NCI-H1436 (cell line): ENCODE results near the gene DOC2A.
"Not testable (repeated sequence)": the region's sequence is repeated elsewhere in the genome, so short reads cannot be mapped to it uniquely, and the experiment has no call there.

ENCODE experiments used
- DNase-seq: peaks from one replicate; lab custom pipeline; 2025; lab: John Stamatoyannopoulos, UW

Gene DOC2A

GRCh38 chr16:29973384-29974246 lies 37.2 kb downstream of the DOC2A start, which contains the start of gene TAOK2:
Gene TAOK2 (plus strand): TSS chr16:29973868. CDS start chr16:29977773, 3,905 bp downstream.
- DNase-seq = peak; percentile 98

- no peak for DNase-seq
Measured at GRCh38 chr16:29972992-29973383, 37.8 kb downstream of the DOC2A start.

- DNase-seq = no peak
Measured at GRCh38 chr16:29972500-29972899, 38.3 kb downstream of the DOC2A start.

- no peak for DNase-seq
Measured at GRCh38 chr16:29971304-29971703, 39.5 kb downstream of the DOC2A start.

- no peak for DNase-seq
Measured at GRCh38 chr16:29968205-29968604, 42.6 kb downstream of the DOC2A start.

GRCh38 chr16:29963021-29963743 lies 47.6 kb downstream of the DOC2A start:
- no peak for DNase-seq

- no peak for DNase-seq
Measured at GRCh38 chr16:29962344-29962994, 48.4 kb downstream of the DOC2A start.

GRCh38 chr16:29961479-29962343 lies 49.1 kb downstream of the DOC2A start, which contains the start of gene TMEM219:
Gene TMEM219 (plus strand): TSS chr16:29962079. CDS start chr16:29963144, 1,065 bp downstream.
- DNase-seq = peak; percentile 82

GRCh38 chr16:29961127-29961478 lies 49.7 kb downstream of the DOC2A start:
- no peak for DNase-seq

- not testable (repeated sequence) for DNase-seq
Measured at GRCh38 chr16:29959821-29960220, 51.0 kb downstream of the DOC2A start.

GRCh38 chr16:29959293-29959692 lies 51.5 kb downstream of the DOC2A start:
- no peak for DNase-seq

GRCh38 chr16:29958756-29959155 lies 52.1 kb downstream of the DOC2A start:
- no peak for DNase-seq
